Lower lobe of right lung (tissue), 2 donors: ENCODE measurements around the gene FPR1. TPM values are rescaled to one million over a fixed set of nuclear protein-coding genes. Genes with fewer than 3 reads are reported as not detected.

Source experiments
- ATAC-seq, 2 donors: fragments of 200-7000 bp; cut with Tn5 transposase; one replicate each; pipeline ENCODE4 v1.9.1; 2020 to 2022; ENCODE audit warnings: mild to moderate bottlenecking in 2 of 2, moderate library complexity in 2 of 2
- DNase-seq: peaks from one replicate; pipeline ENCODE4 v3.0.0-alpha.2; 2020
- H3K27ac ChIP-seq: fragments of 200-600 bp; one replicate; pipeline ENCODE4 v1.8.0; 2022
- H3K27me3 ChIP-seq: fragments of 200-600 bp; one replicate; pipeline ENCODE4 v1.8.0; 2022; ENCODE audit warnings: low read depth
- H3K36me3 ChIP-seq: fragments of 200-600 bp; one replicate; pipeline ENCODE4 v1.8.0; 2022; ENCODE audit warnings: mild to moderate bottlenecking
- H3K4me1 ChIP-seq: fragments of 200-600 bp; one replicate; pipeline ENCODE4 v1.8.0; 2022
- H3K4me3 ChIP-seq: fragments of 200-600 bp; one replicate; pipeline ENCODE4 v1.8.0; 2022; ENCODE audit warnings: mild to moderate bottlenecking
- H3K9me3 ChIP-seq: fragments of 200-600 bp; one replicate; pipeline ENCODE4 v1.8.0; 2022
- intact Hi-C: fragments of 100-400 bp; cut with DNase I; formaldehyde crosslinking; loops from one replicate; pipeline ENCODE4 v1.11.0; 2022
- total RNA-seq: library from RNA; stranded (reverse); fragmentation: NEBNext Ultra II Directional; extraction: Animal tissue kit (Norgen Biotek cat#: 25700); gene quantifications from one replicate; pipeline ENCODE4 v1.2.1, GENCODE V29; 2021
- TF ChIP-seq, protein P1 (sequence below): fragments of 200-600 bp; IDR thresholded peaks from one replicate; pipeline ENCODE4 v1.8.0; 2022; ENCODE audit warnings: antibody characterized with exemption, mild to moderate bottlenecking
- donor health status: DM: no; HTN: yes; CAD: no; lungs with severe emphysema.

The FPR1 gene
- total RNA-seq, 1 donor from 2014 or later, result 105 TPM

DNA sequence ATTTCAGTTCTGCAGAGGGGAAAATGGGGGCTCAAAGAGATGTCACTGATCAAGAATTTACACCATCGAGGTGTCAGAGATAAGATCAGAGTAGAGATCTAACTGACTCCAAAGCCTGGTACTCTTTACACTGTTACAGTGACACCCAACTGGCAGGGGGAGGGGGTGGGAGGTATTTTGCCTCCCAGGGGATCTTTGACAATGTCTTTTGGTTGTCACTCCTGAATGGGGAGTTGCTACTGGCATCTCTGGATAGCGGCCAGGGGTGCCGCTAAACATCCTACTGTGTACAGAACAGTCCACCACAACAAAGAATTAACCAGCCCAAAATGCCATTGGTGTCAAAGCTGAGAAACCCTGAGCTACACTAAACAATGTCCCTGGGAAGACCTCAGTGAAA, 46.4 kb upstream of the FPR1 start:
- Histone ChIP-seq H3K27me3 (no peaks in the 10 kb centered on the region), H3K4me1 (peaks cover 35% of the 10 kb centered on the region), H3K9me3 (no peaks in the 10 kb centered on the region), H3K4me3 (peak overlapping the region; percentile 39), H3K27ac (peak overlapping the region; percentile 88), H3K36me3 (no peaks in the 10 kb centered on the region)
- intact Hi-C loops, result no loop called here
- ATAC-seq (no peak), DNase-seq (no peak)
- TF ChIP-seq, protein P1, sequence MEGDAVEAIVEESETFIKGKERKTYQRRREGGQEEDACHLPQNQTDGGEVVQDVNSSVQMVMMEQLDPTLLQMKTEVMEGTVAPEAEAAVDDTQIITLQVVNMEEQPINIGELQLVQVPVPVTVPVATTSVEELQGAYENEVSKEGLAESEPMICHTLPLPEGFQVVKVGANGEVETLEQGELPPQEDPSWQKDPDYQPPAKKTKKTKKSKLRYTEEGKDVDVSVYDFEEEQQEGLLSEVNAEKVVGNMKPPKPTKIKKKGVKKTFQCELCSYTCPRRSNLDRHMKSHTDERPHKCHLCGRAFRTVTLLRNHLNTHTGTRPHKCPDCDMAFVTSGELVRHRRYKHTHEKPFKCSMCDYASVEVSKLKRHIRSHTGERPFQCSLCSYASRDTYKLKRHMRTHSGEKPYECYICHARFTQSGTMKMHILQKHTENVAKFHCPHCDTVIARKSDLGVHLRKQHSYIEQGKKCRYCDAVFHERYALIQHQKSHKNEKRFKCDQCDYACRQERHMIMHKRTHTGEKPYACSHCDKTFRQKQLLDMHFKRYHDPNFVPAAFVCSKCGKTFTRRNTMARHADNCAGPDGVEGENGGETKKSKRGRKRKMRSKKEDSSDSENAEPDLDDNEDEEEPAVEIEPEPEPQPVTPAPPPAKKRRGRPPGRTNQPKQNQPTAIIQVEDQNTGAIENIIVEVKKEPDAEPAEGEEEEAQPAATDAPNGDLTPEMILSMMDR, result no peak

DNA sequence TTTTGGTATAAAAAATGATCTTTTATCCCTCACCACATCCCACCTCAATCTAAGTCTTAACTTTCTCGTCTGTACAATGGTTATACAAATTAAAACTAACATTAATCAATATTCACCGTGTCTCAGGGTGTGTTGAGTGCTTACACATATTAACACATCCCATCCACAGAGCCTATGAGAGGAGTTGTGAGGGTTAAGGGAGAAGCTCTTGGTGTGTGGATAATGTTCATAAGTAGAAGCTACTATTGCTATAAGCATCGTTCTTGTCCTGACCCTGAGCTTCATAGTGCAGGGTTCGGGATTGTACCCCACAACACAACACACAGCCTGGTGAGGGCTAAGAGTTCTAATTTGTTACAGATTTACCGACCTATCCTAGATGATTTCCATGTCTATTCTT, 45.8 kb upstream of the FPR1 start:
- intact Hi-C loops, result no loop called here
- H3K27ac ChIP-seq, result peak overlapping the region; percentile 88
- H3K36me3 ChIP-seq, result no peaks in the 10 kb centered on the region
- H3K9me3 ChIP-seq, result no peaks in the 10 kb centered on the region
- H3K4me3 ChIP-seq, result peak overlapping the region; percentile 39
- TF ChIP-seq, protein P1, result no peak
- DNase-seq (no peak), ATAC-seq (no peak)
- H3K4me1 ChIP-seq, result peaks cover 35% of the 10 kb centered on the region
- no peaks in the 10 kb centered on the region for H3K27me3 ChIP-seq

DNA sequence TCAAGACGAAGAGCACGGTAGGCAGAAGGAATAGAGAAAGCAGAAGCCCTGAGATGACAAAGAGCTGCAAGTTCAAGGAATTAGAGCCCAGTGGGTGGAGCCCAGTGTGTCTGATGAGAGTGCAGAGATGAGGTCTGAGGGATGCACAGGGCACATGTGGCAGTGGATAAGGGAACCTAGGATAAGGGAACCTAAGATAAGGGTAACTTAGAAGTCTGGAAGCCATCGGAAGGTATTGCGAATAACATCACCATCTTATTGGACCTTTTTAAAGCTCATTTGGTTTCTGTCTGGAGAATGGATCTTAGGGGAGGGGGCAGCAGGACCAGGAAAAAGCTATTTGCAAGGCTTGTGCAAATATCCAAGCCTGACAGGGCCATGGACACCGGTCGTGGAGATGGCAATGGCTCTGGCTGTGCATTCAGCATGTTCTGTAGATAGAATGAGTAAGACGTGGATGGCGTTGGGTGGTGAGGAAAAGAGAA, 44.6 kb upstream of the FPR1 start:
- Histone ChIP-seq H3K27ac (peak overlapping the region; percentile 88), H3K9me3 (no peaks in the 10 kb centered on the region), H3K4me1 (peaks cover 31% of the 10 kb centered on the region), H3K27me3 (no peaks in the 10 kb centered on the region), H3K4me3 (peak overlapping the region; percentile 39), H3K36me3 (no peaks in the 10 kb centered on the region)
- intact Hi-C loops, result no loop called here
- DNase-seq (peak; percentile 66), ATAC-seq (peak; percentile 35 to 62)
- TF ChIP-seq, protein P1, result no peak

DNA sequence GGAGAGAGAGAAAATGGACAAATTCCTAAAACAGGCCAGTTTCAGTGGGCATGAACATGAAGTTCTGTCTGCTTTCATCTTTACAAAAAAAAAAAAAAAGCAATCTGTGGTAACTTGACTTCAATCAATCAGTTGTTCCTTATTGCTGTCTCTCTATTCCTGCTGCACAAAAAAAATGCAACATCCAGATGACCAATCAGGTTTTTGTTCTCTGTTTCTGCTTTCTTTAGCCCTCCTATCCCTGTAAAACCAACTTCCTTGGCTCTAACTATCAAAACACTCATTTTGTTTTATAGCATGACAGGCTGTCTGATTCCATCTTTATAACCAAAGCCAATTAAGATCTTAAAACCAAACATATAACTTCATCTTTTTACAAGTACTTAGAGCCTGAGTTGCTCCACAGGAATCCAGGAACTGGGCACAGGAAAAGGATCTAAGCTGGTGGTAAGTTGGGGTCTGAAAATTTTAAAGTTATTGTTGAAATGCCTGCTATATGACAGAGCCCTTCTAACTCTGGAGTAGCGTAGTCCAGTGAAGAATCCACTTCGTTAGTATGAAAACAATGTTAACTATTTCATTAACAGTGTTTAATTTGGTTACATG, 43.3 kb upstream of the FPR1 start, which contains the start of gene FPR3:
Gene FPR3, plus strand, starts transcription at position 273 of the 606 bp plus-strand sequence. CDS start 28,592 bp downstream, outside the sequence.
- Histone ChIP-seq H3K9me3 (no peaks in the 10 kb centered on the region), H3K4me1 (peaks cover 21% of the 10 kb centered on the region), H3K36me3 (no peaks in the 10 kb centered on the region), H3K27ac (peak within 1 kb of the TSS; percentile 88), H3K27me3 (no peaks in the 10 kb centered on the region), H3K4me3 (peak within 1 kb of the TSS; percentile 39)
- ATAC-seq (no peak), DNase-seq (no peak)
- intact Hi-C loops, result no loop called here
- TF ChIP-seq, protein P1, result no peak

DNA sequence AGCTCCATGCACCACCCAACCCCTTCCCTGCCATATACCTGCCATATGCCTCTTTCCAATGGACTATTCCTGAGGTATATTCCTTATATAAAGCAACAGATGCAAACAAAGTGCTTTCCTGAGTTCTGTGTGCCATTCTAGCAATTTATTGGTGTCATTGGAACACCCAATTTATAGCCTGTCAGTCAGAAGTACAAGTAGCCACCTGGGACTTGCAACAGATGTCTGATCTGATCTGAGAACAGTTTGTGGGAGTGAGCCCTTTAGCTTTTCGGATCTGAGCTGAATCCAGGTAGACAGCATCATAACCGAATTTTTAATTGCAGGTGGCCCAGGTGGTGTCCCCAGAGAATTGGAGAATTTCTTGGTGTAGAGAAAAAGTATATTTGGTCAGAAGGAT, 42.3 kb upstream of the FPR1 start:
- intact Hi-C loops, result no loop called here
- peaks cover 7% of the 10 kb centered on the region for H3K27me3 ChIP-seq
- ATAC-seq, result no peak

More for the DNA sequence above, 42.3 kb upstream of the FPR1 start:
- no peaks in the 10 kb centered on the region for H3K9me3 ChIP-seq
- no peak for DNase-seq
- TF ChIP-seq, protein P1, result no peak
- H3K27ac ChIP-seq, result no peak overlapping the region
- H3K4me1 ChIP-seq, result peaks cover 12% of the 10 kb centered on the region
- H3K36me3 ChIP-seq, result no peaks in the 10 kb centered on the region
- H3K4me3 ChIP-seq, result no peak overlapping the region
